GM10266 (cell line): ENCODE results near the gene SIRT1.
"Not testable (repeated sequence)": the region's sequence is repeated elsewhere in the genome, so short reads cannot be mapped to it uniquely, and the experiment has no call there.

Source experiments
- DNase-seq: peaks from one replicate; pipeline ENCODE4 v3.0.0; 2012; ENCODE audit errors: extremely low spot score
- CTCF ChIP-seq: IDR thresholded peaks from 2 replicates; pipeline ENCODE4 v1.5.1; 2012; ENCODE audit warnings: mild to moderate bottlenecking, low read depth; ENCODE audit not compliant: control insufficient read depth, insufficient read depth; ENCODE audit errors: missing control alignments

SIRT1 gene

GRCh38 chr10:67884313-67884841, at the start of gene SIRT1:
Gene SIRT1, plus strand, starts transcription at chr10:67884656. Its CDS starts 66 bp downstream, at chr10:67884722.
- peak; percentile 15 for TF ChIP-seq CTCF
- peak; percentile 90 for DNase-seq

GRCh38 chr10:67835541-67836394, 48.7 kb upstream of the SIRT1 start:
- DNase-seq, result not testable (repeated sequence)

GRCh38 chr10:67836488-67836887, 48.0 kb upstream of the SIRT1 start:
- no peak for TF ChIP-seq CTCF
- no peak for DNase-seq

- DNase-seq, result no peak
Observed at GRCh38 chr10:67836972-67837371, 47.5 kb upstream of the SIRT1 start.

GRCh38 chr10:67837541-67838314, 46.7 kb upstream of the SIRT1 start, which contains the start of gene DNAJC12:
Gene DNAJC12, minus strand, starts transcription at chr10:67838188. Its CDS starts 177 bp downstream, at chr10:67838011.
- TF ChIP-seq CTCF, result no peak
- peak; percentile 44 for DNase-seq

More at GRCh38 chr10:67836972-67837371, 47.5 kb upstream of the SIRT1 start:
- TF ChIP-seq CTCF, result no peak

GRCh38 chr10:67839511-67839910, 44.9 kb upstream of the SIRT1 start:
- not testable (repeated sequence) for DNase-seq

GRCh38 chr10:67839951-67840350, 44.5 kb upstream of the SIRT1 start:
- no peak for DNase-seq
- TF ChIP-seq CTCF, result no peak

- DNase-seq, result no peak
- TF ChIP-seq CTCF, result no peak
Observed at GRCh38 chr10:67841737-67842136, 42.7 kb upstream of the SIRT1 start.
